CD8-positive, alpha-beta memory T cell (primary cell): ENCODE results near the gene FBXL15. TPM values are rescaled to one million over a fixed set of nuclear protein-coding genes. Genes with fewer than 3 reads are reported as not detected.

Source experiments
- CTCF ChIA-PET: fragments of 350-600 bp; sonication (Branson Sonifier 250); formaldehyde crosslinking; loops from one replicate; lab custom pipeline; 2021; ENCODE audit warnings: antibody characterized with exemption; lab: Charles Lee
- POLR2A ChIA-PET: fragments of 350-600 bp; sonication (Branson Sonifier 250); formaldehyde crosslinking; loops from one replicate; lab custom pipeline; 2021; ENCODE audit warnings: antibody characterized with exemption; lab: Charles Lee
- DNase-seq, 5 donors: peaks; one replicate each; pipeline versions ENCODE4 v3.0.0 to v3.0.0-alpha.2; 2020 to 2022; ENCODE audit warnings: mixed read lengths in 1 of 5
- H3K27ac ChIP-seq: one replicate; pipeline ENCODE4 v1.7.0; 2013; ENCODE audit warnings: low read depth, mild to moderate bottlenecking, low read length, moderate library complexity
- H3K27me3 ChIP-seq: 2 replicates; pipeline ENCODE4 v1.7.0; 2013; ENCODE audit warnings: low read length, mild to moderate bottlenecking; ENCODE audit not compliant: insufficient read depth, poor library complexity, severe bottlenecking
- H3K36me3 ChIP-seq: 2 replicates; pipeline ENCODE4 v1.7.0; 2013; ENCODE audit warnings: mild to moderate bottlenecking, low read length, moderate library complexity; ENCODE audit not compliant: insufficient read depth
- H3K4me1 ChIP-seq: 2 replicates; pipeline ENCODE4 v1.7.0; 2013; ENCODE audit warnings: mild to moderate bottlenecking, low read length, moderate library complexity; ENCODE audit not compliant: insufficient read depth
- H3K4me3 ChIP-seq: 2 replicates; pipeline ENCODE4 v1.7.0; 2013; ENCODE audit warnings: mild to moderate bottlenecking, low read length
- H3K9me3 ChIP-seq: 2 replicates; pipeline ENCODE4 v1.7.0; 2013; ENCODE audit warnings: mild to moderate bottlenecking, low read length
- H3K27ac Mint-ChIP-seq, 8 donors: one replicate each; pipeline ENCODE4 v1.8.0; 2020 to 2021; ENCODE audit warnings: mixed read lengths in 8 of 8, mild to moderate bottlenecking in 6 of 8, inconsistent platforms in 3 of 8, moderate library complexity in 3 of 8
- H3K27me3 Mint-ChIP-seq, 2 donors: one replicate each; pipeline ENCODE4 v1.8.0; 2020 to 2021; ENCODE audit warnings: mixed read lengths in 2 of 2, mild to moderate bottlenecking in 1 of 2, moderate library complexity in 1 of 2
- H3K36me3 Mint-ChIP-seq, 3 donors: one replicate each; pipeline ENCODE4 v1.8.0; 2020 to 2021; ENCODE audit warnings: mixed read lengths in 3 of 3, inconsistent platforms in 1 of 3, mild to moderate bottlenecking in 1 of 3
- H3K4me1 Mint-ChIP-seq, 3 donors: one replicate each; pipeline ENCODE4 v1.8.0; 2020 to 2021; ENCODE audit warnings: mixed read lengths in 3 of 3, inconsistent platforms in 1 of 3, mild to moderate bottlenecking in 1 of 3
- H3K4me3 Mint-ChIP-seq, 7 donors: one replicate each; pipeline ENCODE4 v1.8.0; 2020 to 2021; ENCODE audit warnings: mixed read lengths in 7 of 7, mild to moderate bottlenecking in 6 of 7, moderate library complexity in 4 of 7, inconsistent platforms in 2 of 7
- H3K9me3 Mint-ChIP-seq, 5 donors: one replicate each; pipeline ENCODE4 v1.8.0; 2020 to 2022; ENCODE audit warnings: mixed read lengths in 5 of 5, mild to moderate bottlenecking in 3 of 5, moderate library complexity in 2 of 5, inconsistent platforms in 1 of 5
- polyA plus RNA-seq: library from polyadenylated mRNA; unstranded; fragments of 300-500 nt; fragmentation: Illumina TruSeq; gene quantifications from one replicate; pipeline ENCODE4 v1.2.3, GENCODE V29; 2021
- total RNA-seq, 2 experiments: library from RNA; stranded (reverse); gene quantifications; one replicate each; pipeline ENCODE4 v1.2.3, GENCODE V29; 2021

The FBXL15 gene
- total and polyA plus RNA-seq, 3 experiments from 2014 or later: 13.5 to 33.4 (median 16.3) TPM

GRCh38 chr10:102408728-102409603, 11.7 kb upstream of the FBXL15 start:
- Mint-ChIP-seq H3K4me1 (peaks cover 16 to 33% (median 27%) of the 10 kb centered on the region in 3 donors), H3K9me3 (no peaks in the 10 kb centered on the region), H3K27ac (peak overlapping the region in 4 of 8 donors; percentile 12 to 78 (median 52)), H3K36me3 (no peaks in the 10 kb centered on the region), H3K27me3 (peaks cover 26 to 43% of the 10 kb centered on the region in 2 donors), H3K4me3 (peak overlapping the region; percentile 76 to 80 (median 79))
- peaks cover 37% of the 10 kb centered on the region for H3K27me3 ChIP-seq
- peak; percentile 40 to 78 (median 53) for DNase-seq
- ChIA-PET POLR2A (interaction anchor here (1.0 to 2.0 kb wide), 4 partner anchors 9 to 92 kb away, joined by 3 to 11 read pairs (median 5); partner anchors contain the start of genes FBXL15 and PSD), CTCF (interaction anchor here (0.6 to 1.9 kb wide), 3 partner anchors 10 to 179 kb away, joined by 3 to 22 read pairs (median 5); no protein-coding TSS in a partner anchor)
- H3K36me3 ChIP-seq: no peaks in the 10 kb centered on the region
- no peak overlapping the region for H3K27ac ChIP-seq
- peaks cover 21% of the 10 kb centered on the region for H3K4me1 ChIP-seq
- peak overlapping the region; percentile 64 for H3K4me3 ChIP-seq
- no peaks in the 10 kb centered on the region for H3K9me3 ChIP-seq

GRCh38 chr10:102409604-102410428, 10.8 kb upstream of the FBXL15 start:
- POLR2A ChIA-PET: interaction anchor here (1.0 to 2.0 kb wide), 4 partner anchors 8 to 92 kb away, joined by 3 to 11 read pairs (median 5); partner anchors contain the start of genes FBXL15 and PSD
- peak overlapping the region in 7 of 8 donors; percentile 16 to 78 (median 32) for H3K27ac Mint-ChIP-seq
- Histone ChIP-seq H3K4me3 (peak overlapping the region; percentile 64), H3K27ac (no peak overlapping the region), H3K36me3 (no peaks in the 10 kb centered on the region), H3K27me3 (peaks cover 37% of the 10 kb centered on the region), H3K9me3 (no peaks in the 10 kb centered on the region), H3K4me1 (peaks cover 21% of the 10 kb centered on the region)
- peak overlapping the region; percentile 76 to 80 (median 77) for H3K4me3 Mint-ChIP-seq
- peaks cover 16 to 33% (median 27%) of the 10 kb centered on the region in 3 donors for H3K4me1 Mint-ChIP-seq
- no peak for DNase-seq
- CTCF ChIA-PET: interaction anchor here (0.6 to 1.9 kb wide), 3 partner anchors 11 to 180 kb away, joined by 3 to 22 read pairs (median 5); no protein-coding TSS in a partner anchor
- peaks cover 30 to 50% of the 10 kb centered on the region in 2 donors for H3K27me3 Mint-ChIP-seq
- no peaks in the 10 kb centered on the region for H3K9me3 Mint-ChIP-seq
- H3K36me3 Mint-ChIP-seq: no peaks in the 10 kb centered on the region

- H3K4me3 ChIP-seq: peak overlapping the region; percentile 64
- CTCF ChIA-PET: interaction anchor here (0.9 to 3.0 kb wide), 4 partner anchors 11 to 181 kb away, joined by 5 to 22 read pairs (median 14); no protein-coding TSS in a partner anchor
- H3K4me1 Mint-ChIP-seq: peaks cover 16 to 33% (median 27%) of the 10 kb centered on the region in 3 donors
- no peaks in the 10 kb centered on the region for H3K36me3 Mint-ChIP-seq
- H3K9me3 Mint-ChIP-seq: no peaks in the 10 kb centered on the region
- peaks cover 21% of the 10 kb centered on the region for H3K4me1 ChIP-seq
- H3K9me3 ChIP-seq: no peaks in the 10 kb centered on the region
- peaks cover 37% of the 10 kb centered on the region for H3K27me3 ChIP-seq
- peak in 2 of 5 donors; percentile 57 to 63 for DNase-seq
- H3K36me3 ChIP-seq: no peaks in the 10 kb centered on the region
- peaks cover 30 to 56% of the 10 kb centered on the region in 2 donors for H3K27me3 Mint-ChIP-seq
- no peak overlapping the region for H3K27ac ChIP-seq
- POLR2A ChIA-PET: interaction anchor here (0.6 to 2.0 kb wide), 6 partner anchors 8 to 288 kb away, joined by 3 to 11 read pairs (median 4); partner anchors contain the start of genes FBXL15 and PSD
- H3K4me3 Mint-ChIP-seq: peak overlapping the region in 4 of 7 donors; percentile 63 to 77 (median 76)
- no peak overlapping the region for H3K27ac Mint-ChIP-seq
These were observed 10.1 kb upstream of the FBXL15 start for GRCh38 chr10:102410429-102411073.

GRCh38 chr10:102411341-102412255, 9.0 kb upstream of the FBXL15 start:
- Mint-ChIP-seq H3K4me3 (peak overlapping the region in 6 of 7 donors; percentile 48 to 71 (median 64)), H3K36me3 (no peaks in the 10 kb centered on the region), H3K9me3 (no peaks in the 10 kb centered on the region), H3K4me1 (peaks cover 16 to 33% (median 27%) of the 10 kb centered on the region in 3 donors), H3K27ac (peak overlapping the region in 2 of 8 donors; percentile 34 to 61), H3K27me3 (peaks cover 35 to 64% of the 10 kb centered on the region in 2 donors)
- peak in 1 of 5 donors; percentile 35 for DNase-seq
- no peaks in the 10 kb centered on the region for H3K36me3 ChIP-seq
- H3K4me3 ChIP-seq: no peak overlapping the region
- POLR2A ChIA-PET: interaction anchor here (0.6 to 1.4 kb wide), 2 partner anchors 9 to 23 kb away, joined by 4 to 5 read pairs; partner anchors contain the start of gene FBXL15
- H3K4me1 ChIP-seq: peaks cover 21% of the 10 kb centered on the region
- H3K9me3 ChIP-seq: no peaks in the 10 kb centered on the region
- CTCF ChIA-PET: interaction anchor here (0.6 to 3.0 kb wide), 3 partner anchors 13 to 331 kb away, joined by 3 to 20 read pairs (median 7); no protein-coding TSS in a partner anchor
- peaks cover 37% of the 10 kb centered on the region for H3K27me3 ChIP-seq
- no peak overlapping the region for H3K27ac ChIP-seq

- H3K9me3 ChIP-seq: no peaks in the 10 kb centered on the region
- peak overlapping the region in 1 of 7 donors; percentile 48 for H3K4me3 Mint-ChIP-seq
- peaks cover 21% of the 10 kb centered on the region for H3K4me1 ChIP-seq
- H3K27me3 Mint-ChIP-seq: peaks cover 36 to 68% of the 10 kb centered on the region in 2 donors
- CTCF ChIA-PET: interaction anchor here (3.0 kb wide), 1 partner anchor 14 kb away, joined by 20 read pairs; no protein-coding TSS in a partner anchor
- no peaks in the 10 kb centered on the region for H3K36me3 ChIP-seq
- H3K27me3 ChIP-seq: peaks cover 37% of the 10 kb centered on the region
- H3K36me3 Mint-ChIP-seq: no peaks in the 10 kb centered on the region
- peaks cover 16 to 33% (median 27%) of the 10 kb centered on the region in 3 donors for H3K4me1 Mint-ChIP-seq
- H3K4me3 ChIP-seq: no peak overlapping the region
- peak in 1 of 5 donors; percentile 38 for DNase-seq
- POLR2A ChIA-PET: interaction anchor here (0.5 to 1.4 kb wide), 2 partner anchors 8 to 223 kb away, joined by 3 to 5 read pairs; partner anchors contain the start of gene FBXL15
- H3K9me3 Mint-ChIP-seq: no peaks in the 10 kb centered on the region
- no peak overlapping the region for H3K27ac ChIP-seq
- no peak overlapping the region for H3K27ac Mint-ChIP-seq
These were observed 8.3 kb upstream of the FBXL15 start for GRCh38 chr10:102412293-102412692.

- peak overlapping the region in 1 of 7 donors; percentile 69 for H3K4me3 Mint-ChIP-seq
- DNase-seq: peak in 2 of 5 donors; percentile 43 to 68
- CTCF ChIA-PET: interaction anchor here (1.2 to 3.0 kb wide), 2 partner anchors 15 to 19 kb away, joined by 6 to 20 read pairs; no protein-coding TSS in a partner anchor
- no peak overlapping the region for H3K27ac ChIP-seq
- peaks cover 35% of the 10 kb centered on the region for H3K27me3 ChIP-seq
- peaks cover 44 to 74% of the 10 kb centered on the region in 2 donors for H3K27me3 Mint-ChIP-seq
- peaks cover 21% of the 10 kb centered on the region for H3K4me1 ChIP-seq
- H3K36me3 ChIP-seq: no peaks in the 10 kb centered on the region
- H3K9me3 ChIP-seq: no peaks in the 10 kb centered on the region
- H3K27ac Mint-ChIP-seq: peak overlapping the region in 2 of 8 donors; percentile 41 to 53
- no peaks in the 10 kb centered on the region for H3K9me3 Mint-ChIP-seq
- POLR2A ChIA-PET: interaction anchor here (0.5 kb wide), 1 partner anchor 224 kb away, joined by 3 read pairs; no protein-coding TSS in a partner anchor
- H3K4me3 ChIP-seq: no peak overlapping the region
- no peaks in the 10 kb centered on the region for H3K36me3 Mint-ChIP-seq
- H3K4me1 Mint-ChIP-seq: peaks cover 16 to 33% (median 25%) of the 10 kb centered on the region in 3 donors
These were observed 7.5 kb upstream of the FBXL15 start for GRCh38 chr10:102413053-102413705.
